ENCODE data around the gene CYP2W1.
"Not testable (repeated sequence)": the region's sequence is repeated elsewhere in the genome, so short reads cannot be mapped to it uniquely, and the experiment has no call there.

The CYP2W1 gene

DNA sequence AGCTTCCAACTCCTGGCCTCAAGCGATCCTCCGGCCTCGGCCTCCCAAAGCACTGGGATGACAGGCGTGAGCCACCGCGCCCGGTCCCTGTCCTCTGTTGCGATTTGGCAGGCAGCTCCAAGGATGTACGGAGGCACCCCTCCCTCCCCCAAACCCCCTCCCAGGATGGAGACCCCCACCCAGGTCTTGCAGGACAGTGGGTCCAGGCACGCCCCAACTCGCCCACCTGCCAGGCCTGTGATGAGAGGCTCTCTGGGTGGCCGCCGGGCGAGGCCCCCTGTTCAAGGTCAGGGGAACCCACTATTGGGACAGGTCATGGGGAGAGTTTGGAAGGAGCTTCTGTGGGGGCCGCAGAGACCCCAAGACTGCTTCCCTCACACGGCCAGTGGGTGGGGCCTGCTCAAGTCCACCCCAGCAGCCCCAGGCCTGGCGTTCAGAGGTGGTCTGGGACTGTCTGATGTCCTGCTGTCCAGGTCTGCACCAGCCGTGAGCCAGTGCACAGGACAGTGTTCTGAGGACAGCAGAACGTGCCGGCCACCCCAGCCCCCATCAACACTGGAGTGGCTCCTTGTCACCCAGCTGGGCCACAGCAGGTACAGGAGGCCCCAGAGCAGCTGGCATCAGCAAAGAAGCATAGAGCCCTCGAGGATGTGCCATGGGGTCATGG lies 31.0 kb upstream of the CYP2W1 start:
- no peak for FAIRE-seq

DNA sequence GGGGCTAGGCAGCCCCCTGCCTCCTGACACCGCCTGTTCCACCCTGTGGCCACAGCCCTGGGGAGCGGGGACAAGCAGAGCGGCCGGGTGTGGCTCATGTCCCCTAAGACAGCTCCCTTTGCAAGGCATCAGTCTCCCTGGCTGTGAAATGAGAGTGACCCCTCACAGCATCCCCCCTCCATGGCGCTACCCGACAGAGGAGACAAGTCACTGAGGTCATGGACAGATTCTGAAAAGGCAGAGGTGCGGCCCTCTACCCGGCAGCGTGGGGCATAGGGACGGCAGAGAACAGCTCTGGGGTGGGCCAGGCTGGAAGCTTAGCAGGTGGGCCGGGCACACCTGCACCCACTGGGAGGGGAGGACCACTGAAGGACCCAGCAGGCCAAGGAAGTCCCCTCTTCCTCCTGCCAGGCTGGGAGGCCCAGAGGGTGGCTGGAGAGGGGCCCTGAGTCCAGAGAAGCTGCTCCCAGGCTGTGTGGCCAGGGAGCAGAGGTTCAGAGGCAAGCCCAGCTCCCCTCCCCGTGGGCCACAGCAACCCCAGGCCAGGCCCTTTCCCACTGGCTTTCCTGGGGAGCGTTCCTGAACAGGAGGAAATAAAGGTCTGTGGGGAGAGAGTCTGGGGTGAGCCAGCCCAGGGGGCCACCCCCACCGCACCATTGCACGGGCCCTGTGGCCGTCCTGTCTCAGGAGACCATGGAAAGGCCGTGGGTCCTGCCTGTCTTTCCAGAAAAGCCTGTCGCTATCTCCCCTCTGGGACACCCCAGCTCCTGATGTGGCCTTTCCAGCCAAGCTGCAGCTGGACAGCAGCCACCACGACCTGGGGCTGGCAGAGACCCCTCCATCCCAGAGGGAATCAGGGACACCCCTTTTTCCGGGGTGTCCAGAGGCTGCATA lies 30.2 kb upstream of the CYP2W1 start:
- no peak for FAIRE-seq

DNA sequence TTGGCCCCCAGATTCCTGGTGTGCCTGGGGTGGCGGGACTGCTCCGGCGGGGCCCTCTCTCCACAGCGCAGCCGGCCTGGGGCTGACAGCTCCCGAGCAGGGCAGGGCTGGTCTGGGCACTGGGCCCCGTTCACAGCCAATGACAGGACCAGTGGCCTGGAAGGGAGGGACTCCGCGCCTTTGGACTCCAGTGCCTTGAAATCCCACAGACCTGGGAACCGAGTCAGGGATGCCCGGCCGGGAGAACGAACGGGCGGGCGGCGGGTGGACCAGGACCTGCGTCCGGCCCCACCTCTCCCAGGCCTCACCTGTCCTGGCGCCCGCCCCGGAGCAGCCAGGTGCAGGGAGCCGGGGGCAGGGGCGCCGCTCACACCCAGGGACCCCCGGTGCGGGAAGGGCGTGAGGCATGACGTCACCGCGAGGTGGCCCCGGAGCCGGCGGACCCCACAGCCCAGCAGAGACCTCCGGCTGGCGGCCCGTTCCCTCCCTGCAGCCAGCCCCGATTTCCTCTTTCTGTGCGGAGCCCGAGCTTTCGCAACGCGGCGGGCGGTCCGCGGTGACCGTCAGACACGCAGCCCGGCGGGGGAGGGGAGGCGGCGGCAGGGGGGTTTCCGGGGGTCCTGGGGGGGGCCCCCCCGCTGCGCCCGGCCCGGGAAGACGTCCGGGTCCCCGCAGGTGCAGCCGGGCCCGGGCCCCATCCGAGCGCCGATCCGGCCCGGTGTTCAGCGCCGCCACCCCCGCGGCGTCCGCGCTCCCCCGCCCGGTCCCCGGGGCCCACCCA lies 29.2 kb upstream of the CYP2W1 start:
- FAIRE-seq = no peak

DNA sequence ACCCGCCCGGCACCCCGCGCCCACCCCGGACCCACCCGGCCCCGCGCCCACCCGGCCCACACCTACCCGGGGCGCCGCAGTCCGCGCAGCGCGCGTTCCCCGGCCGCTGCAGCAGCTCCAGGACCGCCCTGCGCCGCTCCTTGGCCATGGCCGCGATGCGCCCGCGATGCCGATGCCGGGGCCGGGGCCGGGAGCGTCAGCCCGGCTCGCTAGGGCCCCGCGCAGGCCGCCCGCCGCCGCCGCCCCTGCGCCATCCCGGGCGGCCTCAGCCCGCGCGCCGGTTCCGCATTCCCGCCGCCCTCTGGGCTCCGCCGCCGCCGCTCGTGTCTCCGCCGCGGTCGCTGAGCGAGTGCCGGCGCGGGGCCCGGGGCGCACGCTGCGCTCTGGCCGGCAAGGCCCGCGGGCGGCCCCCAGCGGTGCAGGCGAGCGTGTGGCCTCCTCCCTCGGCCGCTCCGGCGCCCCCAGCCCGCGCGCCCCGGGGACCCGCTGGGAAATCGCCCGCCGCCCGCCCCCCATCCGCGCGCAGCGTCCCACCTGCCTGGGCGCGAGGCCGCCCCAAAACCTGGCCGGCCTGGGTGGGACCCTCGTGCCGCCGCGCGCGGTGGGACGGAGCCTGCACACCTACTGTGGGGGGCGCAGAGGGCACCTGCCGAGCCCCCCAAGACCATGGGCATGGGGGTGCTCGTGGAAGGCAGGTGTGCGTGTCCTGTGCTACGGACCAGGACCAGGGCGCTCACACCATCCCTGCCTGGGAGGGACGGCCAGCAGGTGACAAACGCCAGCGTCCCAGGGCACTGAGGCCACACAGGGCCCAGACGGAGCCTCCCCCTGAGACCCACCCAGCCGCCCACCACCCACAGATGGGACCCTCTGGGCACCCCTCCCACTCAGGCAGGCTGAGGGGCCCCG lies 28.4 kb upstream of the CYP2W1 start, which contains the start of gene ADAP1:
Gene ADAP1, minus strand, starts transcription at position 351 of the 909 bp plus-strand sequence. Its CDS starts 203 bp downstream, at position 148.
- FAIRE-seq = no peak

DNA sequence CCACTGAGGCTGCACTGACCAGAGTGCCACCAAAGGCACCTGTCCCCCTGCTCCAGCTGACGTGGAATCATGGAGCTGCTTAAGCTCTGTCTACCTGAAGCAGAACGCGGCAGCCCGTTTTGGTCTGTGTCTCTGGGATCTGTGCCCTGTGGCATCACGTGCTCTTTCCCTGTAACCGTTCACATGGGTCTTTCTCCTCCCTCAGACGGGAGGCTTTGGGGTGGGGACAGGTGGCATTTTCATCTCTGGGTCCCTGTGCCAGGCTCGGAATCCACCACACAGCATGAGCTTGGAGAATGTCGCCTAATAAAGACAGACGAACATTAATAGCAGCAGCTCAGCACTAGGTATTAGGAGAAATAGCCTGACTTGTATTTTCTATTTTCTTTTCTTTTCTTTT lies 26.9 kb upstream of the CYP2W1 start:
- FAIRE-seq = no peak

DNA sequence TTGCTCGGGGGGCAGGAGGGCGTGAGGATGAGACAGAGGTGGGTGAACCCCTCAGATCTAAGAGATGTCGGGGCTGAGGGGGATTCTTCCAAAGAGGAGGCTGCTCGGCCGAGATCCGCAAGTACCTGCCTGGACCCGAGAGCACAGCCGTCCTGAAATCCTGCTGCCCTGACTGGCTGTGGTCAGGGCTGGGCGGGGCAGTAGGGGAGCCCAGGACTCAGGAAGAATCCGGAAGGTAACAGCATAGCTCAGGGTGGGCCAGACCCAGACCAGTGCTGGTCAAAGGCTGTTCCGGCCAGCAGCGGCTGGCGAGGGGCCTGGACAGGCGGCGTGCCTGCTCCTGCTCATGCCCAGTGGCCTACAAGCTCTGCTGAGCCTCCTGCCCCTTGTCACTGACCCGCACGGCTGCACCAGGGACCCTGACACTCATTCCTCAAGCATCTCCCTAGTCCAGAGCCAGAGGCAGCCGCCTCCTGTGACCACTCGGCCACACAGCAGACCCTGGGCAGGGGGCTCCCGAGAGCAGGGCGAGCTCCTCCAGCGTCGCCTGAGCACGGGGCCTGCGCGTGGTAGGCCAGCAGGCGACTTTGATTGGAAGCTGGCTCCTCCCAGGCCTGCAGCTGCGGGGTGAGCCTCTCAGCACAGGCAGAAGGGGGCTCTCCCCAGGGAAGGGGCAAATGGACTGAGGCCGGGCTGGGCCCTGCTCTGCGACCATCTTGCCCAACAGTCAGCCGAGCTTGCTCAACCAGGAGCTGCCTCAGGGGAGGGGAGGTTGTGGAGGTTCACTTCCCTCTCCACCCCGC lies 25.4 kb upstream of the CYP2W1 start:
- FAIRE-seq = no peak

DNA sequence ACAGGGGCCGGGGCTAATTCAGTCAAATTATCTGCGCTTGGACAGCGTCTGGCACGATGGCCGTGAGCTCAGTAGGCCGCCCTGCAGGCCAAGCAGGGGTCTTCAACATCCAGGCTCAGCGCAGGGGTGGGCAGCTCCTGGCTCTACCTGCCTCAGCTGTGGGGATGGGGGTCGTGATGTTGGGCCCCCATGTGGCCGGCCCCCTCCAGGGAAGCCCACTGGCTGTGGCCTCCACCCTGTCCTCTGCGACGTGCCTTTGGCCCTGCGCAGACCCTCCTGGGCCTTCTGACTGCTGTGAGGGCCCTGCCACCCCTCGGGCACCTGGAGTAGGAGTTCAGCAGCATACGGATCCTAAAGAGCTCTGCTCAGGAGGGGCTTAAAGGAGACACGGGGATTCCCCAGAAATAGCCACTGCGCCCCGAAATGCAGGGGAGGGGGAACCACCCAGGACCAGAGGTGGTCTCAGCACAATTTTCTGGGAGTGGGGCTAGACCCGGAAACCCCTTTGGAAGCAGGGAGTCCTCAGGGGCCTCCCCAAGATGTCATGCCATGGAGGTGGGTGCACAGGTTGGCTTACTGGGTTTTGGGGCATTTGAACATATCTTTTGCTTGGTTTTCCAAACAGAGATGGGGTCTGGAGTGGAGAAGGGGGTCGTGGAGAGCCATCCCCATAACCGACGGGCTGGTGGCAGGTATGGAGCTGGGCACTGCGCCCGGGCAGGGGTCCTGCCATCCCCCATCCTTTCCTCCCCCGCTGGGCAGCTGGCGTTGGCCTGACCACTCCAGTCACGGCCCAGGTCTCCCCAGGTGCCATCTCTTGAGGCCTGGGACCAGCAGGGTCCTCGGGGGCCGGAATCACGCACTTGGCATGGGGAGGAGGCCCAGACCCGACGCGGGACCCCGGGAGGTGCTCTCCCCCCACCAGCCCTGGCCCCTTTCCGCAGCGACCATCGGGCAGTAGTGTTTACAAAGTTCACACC lies 24.5 kb upstream of the CYP2W1 start:
- no peak for FAIRE-seq

DNA sequence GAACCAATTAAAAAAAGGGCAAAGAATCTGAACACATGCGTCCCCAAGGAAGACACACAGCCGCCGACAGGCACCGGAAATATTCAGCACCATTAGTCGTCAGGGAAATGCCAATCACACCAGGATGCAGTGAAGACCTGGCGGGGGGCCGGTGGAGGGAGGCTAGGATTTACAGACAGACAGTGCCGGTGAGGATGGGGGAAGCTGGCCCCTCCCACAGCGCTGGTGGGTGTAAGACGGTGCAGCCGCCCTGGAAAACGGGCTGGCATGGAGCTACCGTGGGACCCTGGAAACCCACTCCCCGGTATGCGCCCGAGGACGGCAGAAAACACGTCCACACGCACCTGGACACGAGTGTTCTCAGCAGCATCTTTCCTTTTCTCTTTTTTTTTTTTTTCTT lies 23.7 kb upstream of the CYP2W1 start:
- FAIRE-seq = no peak

DNA sequence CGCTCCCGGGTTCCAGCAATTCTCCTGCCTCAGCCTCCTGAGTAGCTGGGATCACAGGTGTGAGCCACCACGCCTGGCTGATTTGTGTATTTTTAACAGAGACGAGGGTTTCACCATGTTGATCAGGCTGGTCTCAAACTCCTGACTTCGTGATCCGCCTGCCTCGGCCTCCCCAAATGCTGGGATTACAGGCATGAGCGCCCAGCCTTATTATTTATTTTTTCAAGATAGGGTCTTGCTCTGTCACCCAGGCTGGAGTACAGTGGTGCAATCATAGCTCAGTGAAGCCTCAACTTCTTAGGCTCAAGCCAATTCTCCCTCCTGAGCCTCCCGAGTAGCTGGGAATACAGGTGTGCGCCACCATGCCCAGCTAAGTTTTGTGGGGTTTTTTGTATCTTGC lies 23.2 kb upstream of the CYP2W1 start:
- FAIRE-seq = not testable (repeated sequence)

DNA sequence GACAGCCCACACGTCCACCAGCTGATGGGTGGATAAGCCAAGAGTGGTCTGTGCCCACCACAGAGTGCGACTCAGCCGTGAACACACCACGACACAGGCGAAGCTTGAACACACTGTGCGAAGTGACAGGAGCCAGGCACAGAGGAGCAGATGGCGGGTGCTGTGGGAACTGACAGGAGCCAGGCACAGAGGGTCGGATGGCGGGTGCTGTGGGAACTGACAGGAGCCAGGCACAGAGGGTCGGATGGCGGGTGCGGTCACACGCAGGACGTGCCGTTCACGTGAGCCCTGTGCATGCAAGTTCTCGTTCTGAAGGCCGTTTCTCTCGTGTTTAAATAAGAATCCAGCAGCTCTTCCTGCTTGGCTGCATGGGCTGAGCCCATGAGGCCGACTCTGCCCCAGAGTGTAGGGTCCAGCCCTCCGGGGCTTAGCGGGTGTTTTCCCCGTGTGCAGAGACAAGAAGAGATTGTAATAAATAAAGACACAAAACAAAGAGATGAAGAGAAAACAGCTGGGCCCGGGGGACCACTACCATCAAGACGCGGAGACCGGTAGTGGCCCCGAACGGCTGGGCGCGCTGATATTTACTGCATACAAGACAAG lies 22.6 kb upstream of the CYP2W1 start:
- FAIRE-seq = no peak

DNA sequence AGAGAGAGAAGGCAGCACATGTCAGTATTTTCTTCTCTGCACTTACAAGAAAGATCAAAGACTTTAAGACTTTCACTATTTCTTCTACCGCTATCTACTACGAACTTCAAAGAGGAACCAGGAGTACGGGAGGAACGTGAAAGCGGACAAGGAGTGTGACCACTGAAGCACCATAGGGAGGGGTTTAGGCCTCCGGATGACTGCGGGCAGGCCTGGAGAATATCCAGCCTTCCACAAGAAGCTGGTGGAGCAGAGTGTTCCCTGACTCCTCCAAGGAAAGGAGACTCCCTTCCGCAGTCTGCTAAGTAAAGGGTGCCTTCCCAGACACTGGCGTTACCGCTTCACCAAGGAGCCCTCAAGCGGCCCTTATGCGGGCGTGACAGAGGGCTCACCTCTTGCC lies 22.0 kb upstream of the CYP2W1 start:
- not testable (repeated sequence) for FAIRE-seq

DNA sequence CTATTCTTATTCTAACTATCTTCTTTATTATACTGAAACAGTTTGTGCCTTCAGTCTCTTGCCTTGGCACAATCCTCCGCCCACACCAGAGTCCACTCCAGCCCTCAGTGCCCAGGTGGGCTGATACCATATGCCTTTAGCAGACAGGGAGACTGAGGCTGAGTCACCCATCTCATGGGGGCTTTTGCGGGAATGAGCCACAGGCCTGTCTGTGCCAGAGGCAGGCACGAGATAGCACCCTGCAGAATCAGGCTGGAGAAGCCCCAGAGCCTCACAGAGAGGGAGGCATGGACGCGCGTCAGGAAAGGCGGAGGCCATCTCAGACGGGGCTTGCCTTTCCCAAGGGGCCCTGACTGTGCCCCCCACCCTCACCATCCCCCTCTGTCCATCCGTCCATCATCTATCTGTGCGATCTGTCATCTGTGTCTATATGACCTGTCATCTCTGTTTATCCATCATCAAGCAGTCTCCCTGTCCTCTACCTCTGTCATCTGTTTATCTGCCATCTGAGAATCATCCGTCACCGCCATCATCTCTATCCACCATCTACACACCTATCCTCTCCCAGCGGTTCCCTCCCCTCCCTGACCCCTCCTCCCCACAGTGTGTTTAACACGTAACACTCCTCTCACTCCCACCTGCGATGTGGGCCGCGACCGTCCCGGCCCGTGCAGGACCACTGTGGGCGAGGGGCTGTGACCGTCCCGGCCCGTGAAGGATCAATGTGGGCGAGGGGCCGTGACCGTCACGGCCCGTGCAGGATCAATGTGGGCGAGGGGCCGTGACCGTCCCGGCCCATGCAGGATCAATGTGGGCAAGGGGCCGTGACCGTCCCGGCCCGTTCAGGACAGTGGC lies 21.2 kb upstream of the CYP2W1 start:
- FAIRE-seq = no peak

DNA sequence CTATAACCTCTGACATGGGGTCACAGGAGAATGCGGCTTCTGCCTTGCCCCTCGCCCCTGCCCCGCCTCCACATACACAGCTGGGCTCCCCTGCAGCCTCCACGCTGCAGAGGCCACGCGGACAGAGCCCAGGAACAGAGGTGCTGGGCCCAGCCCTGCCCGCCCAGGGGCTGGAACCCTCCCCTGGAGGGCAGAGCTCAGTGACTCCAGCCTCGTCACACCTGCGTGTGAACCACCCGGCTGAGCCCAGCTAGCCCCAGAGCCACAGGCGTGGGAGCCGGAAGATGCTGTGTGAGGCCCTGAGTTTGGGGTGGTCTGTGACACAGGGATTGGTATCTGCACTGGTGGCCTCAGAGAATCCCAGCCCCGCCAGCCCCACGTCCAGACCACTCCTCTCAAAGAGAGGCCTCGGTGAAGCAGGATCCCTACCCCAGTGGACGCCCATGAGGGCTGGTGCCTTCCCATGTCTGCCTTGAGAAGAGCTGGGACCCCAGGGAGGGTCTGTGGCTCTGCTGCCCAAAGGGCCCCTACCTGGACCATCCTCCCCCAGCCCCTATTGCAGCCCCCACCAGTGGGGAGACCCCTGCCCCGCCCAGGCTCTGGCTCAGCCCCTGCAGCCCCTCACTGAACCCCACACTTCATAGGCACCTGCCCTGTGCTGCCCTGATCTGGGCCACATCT lies 20.4 kb upstream of the CYP2W1 start:
- no peak for FAIRE-seq

DNA sequence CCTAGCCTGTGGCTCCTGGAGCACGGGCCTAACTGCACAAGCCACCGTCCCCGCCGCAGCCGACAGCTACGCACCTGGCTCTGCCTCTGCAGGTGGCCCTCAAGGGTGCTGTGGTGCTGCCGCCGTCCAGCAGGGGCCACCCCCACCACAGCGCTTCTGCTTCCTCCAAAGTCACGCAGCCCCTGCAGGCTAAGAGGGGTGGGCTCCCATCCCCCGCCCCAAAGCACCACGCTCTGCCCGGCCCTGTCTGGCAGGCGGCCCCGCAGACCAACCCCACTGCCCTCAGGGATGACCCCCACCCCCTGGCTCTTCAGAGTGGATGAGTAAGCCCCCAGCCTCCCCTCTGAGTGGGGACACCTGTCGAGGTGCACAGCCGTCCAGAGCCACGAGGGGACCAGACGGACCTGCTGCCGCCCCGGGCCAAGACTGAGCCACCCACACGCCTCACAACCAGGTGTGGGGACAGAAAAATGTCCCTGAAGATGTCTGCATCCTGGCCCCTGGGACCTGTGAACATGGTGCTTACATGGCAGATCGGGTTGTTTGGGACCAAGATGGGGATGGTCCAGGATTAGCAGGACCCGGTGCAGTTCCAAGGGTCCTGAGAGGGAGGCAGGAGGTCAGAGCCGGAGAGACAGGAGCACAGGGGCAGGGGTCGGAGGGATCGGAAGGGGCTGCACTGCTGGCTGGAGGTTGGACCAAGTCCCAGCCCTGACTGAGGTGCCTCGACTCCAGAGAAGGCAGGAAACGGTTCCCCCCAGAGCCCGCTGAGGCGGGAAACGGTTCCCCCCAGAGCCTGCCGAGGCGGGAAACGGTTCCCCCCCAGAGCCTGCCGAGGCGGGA lies 19.5 kb upstream of the CYP2W1 start:
- no peak for FAIRE-seq

DNA sequence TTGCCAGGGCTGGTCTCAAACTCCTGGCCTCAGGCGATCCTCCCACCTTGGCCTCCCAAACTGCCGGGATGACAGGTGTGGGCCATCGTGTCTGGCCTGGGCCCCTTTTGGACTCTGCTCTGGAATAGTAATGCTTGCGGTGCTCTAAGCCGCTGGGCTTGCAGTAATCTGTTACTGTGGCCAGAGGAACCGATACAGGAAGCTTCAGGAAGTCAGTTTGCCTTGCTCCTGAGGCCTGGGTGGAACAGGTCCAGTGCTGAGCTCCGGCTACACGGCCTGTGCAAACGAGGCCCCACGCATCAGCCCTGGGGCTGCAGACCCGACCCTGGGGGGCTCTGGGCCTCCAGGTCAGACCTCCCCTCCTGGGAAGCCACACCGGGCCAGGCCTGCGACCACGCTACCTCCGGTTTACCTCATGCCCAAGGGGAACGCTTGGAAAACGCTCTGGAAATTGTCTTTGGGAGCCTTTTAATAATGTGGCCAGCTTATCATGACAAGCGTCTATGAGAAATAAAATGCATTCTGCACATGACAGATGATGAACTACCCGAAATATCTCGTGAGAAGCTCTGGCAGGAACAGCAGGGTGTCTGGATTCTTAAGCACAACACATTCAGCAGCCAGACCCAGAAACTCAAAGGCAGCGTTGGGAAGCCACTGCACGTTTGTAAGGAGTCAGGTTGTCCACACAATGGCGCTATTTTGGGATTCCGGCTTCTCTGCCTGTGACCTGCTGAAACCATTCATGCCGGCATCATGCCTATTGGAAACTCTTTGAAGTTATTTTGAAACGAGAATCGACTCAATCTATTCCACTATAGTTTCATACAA lies 18.4 kb upstream of the CYP2W1 start:
- no peak for FAIRE-seq
